Hematopoietic multipotent progenitor cell treated with erythropoietin and hydrocortisone succinate and interleukin-3 and kit ligand, for 4 days (in vitro differentiated cells): ENCODE data around the gene ST8SIA6.

ENCODE experiments used
- DNase-seq: peaks from one replicate; pipeline ENCODE4 v3.0.0-alpha.2; 2015

Gene ST8SIA6

GRCh38 chr10:17383801-17384555 lies 70.4 kb downstream of the ST8SIA6 start:
- no peak for DNase-seq

- DNase-seq, result no peak
Observed at GRCh38 chr10:17381502-17382142, 72.8 kb downstream of the ST8SIA6 start.

- no peak for DNase-seq
Observed at GRCh38 chr10:17380888-17381287, 73.5 kb downstream of the ST8SIA6 start.

- no peak for DNase-seq
Observed at GRCh38 chr10:17380016-17380415, 74.4 kb downstream of the ST8SIA6 start.

GRCh38 chr10:17379151-17379690 lies 75.2 kb downstream of the ST8SIA6 start:
- DNase-seq, result no peak

- DNase-seq, result peak; percentile 51
Observed at GRCh38 chr10:17375936-17376584, 78.3 kb downstream of the ST8SIA6 start.

- no peak for DNase-seq
Observed at GRCh38 chr10:17368708-17369272, 85.6 kb downstream of the ST8SIA6 start.

GRCh38 chr10:17366705-17367104 lies 87.7 kb downstream of the ST8SIA6 start:
- no peak for DNase-seq

- DNase-seq, result no peak
Observed at GRCh38 chr10:17365402-17365801, 89.0 kb downstream of the ST8SIA6 start.

GRCh38 chr10:17358461-17358860 lies 95.9 kb downstream of the ST8SIA6 start:
- no peak for DNase-seq

GRCh38 chr10:17357781-17358180 lies 96.6 kb downstream of the ST8SIA6 start:
- no peak for DNase-seq

GRCh38 chr10:17356820-17357219 lies 97.6 kb downstream of the ST8SIA6 start:
- DNase-seq, result no peak

GRCh38 chr10:17354781-17355180 lies 99.6 kb downstream of the ST8SIA6 start:
- no peak for DNase-seq

- DNase-seq, result no peak
Observed at GRCh38 chr10:17353568-17354300, 100.7 kb downstream of the ST8SIA6 start.

- no peak for DNase-seq
Observed at GRCh38 chr10:17352583-17352982, 101.8 kb downstream of the ST8SIA6 start.

GRCh38 chr10:17351506-17351905 lies 102.9 kb downstream of the ST8SIA6 start:
- DNase-seq, result no peak

GRCh38 chr10:17349717-17350116 lies 104.7 kb downstream of the ST8SIA6 start:
- no peak for DNase-seq

GRCh38 chr10:17348501-17349349 lies 105.7 kb downstream of the ST8SIA6 start:
- no peak for DNase-seq

GRCh38 chr10:17348011-17348500 lies 106.3 kb downstream of the ST8SIA6 start:
- no peak for DNase-seq

- peak; percentile 39 for DNase-seq
Observed at GRCh38 chr10:17344206-17344605, 110.2 kb downstream of the ST8SIA6 start.

GRCh38 chr10:17343118-17343517 lies 111.3 kb downstream of the ST8SIA6 start:
- no peak for DNase-seq
